MM.1S (cell line): ENCODE results near the gene KBTBD2.
"Not testable (repeated sequence)": the region's sequence is repeated elsewhere in the genome, so short reads cannot be mapped to it uniquely, and the experiment has no call there.

Experiments used
- CTCF ChIP-seq: fragments of 300-600 bp; sonication (generic); IDR thresholded peaks from 2 replicates; pipeline ENCODE4 v1.5.1; 2016; ENCODE audit warnings: antibody characterized with exemption, low read length, mixed read lengths
- EZH2 ChIP-seq: fragments of 300-600 bp; sonication (generic); optimal IDR thresholded peaks from 2 replicates; pipeline ENCODE3; 2017; ENCODE audit warnings: low read depth, mild to moderate bottlenecking, antibody characterized with exemption, low read length, mixed read lengths

GRCh38 chr7:32863872-32864271 is 27.7 kb downstream of the KBTBD2 start:
- not testable (repeated sequence) for TF ChIP-seq CTCF, EZH2
